Stimulated activated CD4-positive, alpha-beta T cell treated with anti-CD3 and anti-CD28 coated beads, Interleukin-4, amount 100 ng/mL, for 48 hours (primary cell): ENCODE measurements around the gene ERC2.

ENCODE experiments used
- DNase-seq, 2 donors: peaks; one replicate each; pipeline ENCODE4 v3.0.0-alpha.2; 2020; ENCODE audit warnings: low read depth in 2 of 2

ERC2 gene

GRCh38 chr3:55716044-55716443 lies 752.2 kb downstream of the ERC2 start:
- DNase-seq, result no peak

GRCh38 chr3:55714057-55714456 lies 754.2 kb downstream of the ERC2 start:
- no peak for DNase-seq

GRCh38 chr3:55711646-55712045 lies 756.6 kb downstream of the ERC2 start:
- DNase-seq, result no peak

GRCh38 chr3:55709411-55710012 lies 758.8 kb downstream of the ERC2 start:
- no peak for DNase-seq

- no peak for DNase-seq
Measured at GRCh38 chr3:55708921-55709320, 759.3 kb downstream of the ERC2 start.

GRCh38 chr3:55708242-55708641 lies 760.0 kb downstream of the ERC2 start:
- DNase-seq, result no peak

GRCh38 chr3:55704521-55704920 lies 763.7 kb downstream of the ERC2 start:
- no peak for DNase-seq

- no peak for DNase-seq
Measured at GRCh38 chr3:55702822-55703221, 765.4 kb downstream of the ERC2 start.

- DNase-seq, result no peak
Measured at GRCh38 chr3:55701997-55702396, 766.3 kb downstream of the ERC2 start.

- no peak for DNase-seq
Measured at GRCh38 chr3:55698831-55699230, 769.4 kb downstream of the ERC2 start.

- no peak for DNase-seq
Measured at GRCh38 chr3:55697177-55697865, 770.9 kb downstream of the ERC2 start.

GRCh38 chr3:55692957-55693558 lies 775.2 kb downstream of the ERC2 start:
- DNase-seq, result no peak

- no peak for DNase-seq
Measured at GRCh38 chr3:55692295-55692956, 775.8 kb downstream of the ERC2 start.

- no peak for DNase-seq
Measured at GRCh38 chr3:55691141-55691540, 777.1 kb downstream of the ERC2 start.

GRCh38 chr3:55690726-55691125 lies 777.5 kb downstream of the ERC2 start:
- DNase-seq, result no peak

GRCh38 chr3:55690177-55690576 lies 778.1 kb downstream of the ERC2 start:
- DNase-seq, result no peak

- no peak for DNase-seq
Measured at GRCh38 chr3:55688154-55688553, 780.1 kb downstream of the ERC2 start.

- no peak for DNase-seq
Measured at GRCh38 chr3:55687526-55687925, 780.7 kb downstream of the ERC2 start.

GRCh38 chr3:55686426-55687254 lies 781.6 kb downstream of the ERC2 start:
- DNase-seq, result no peak

GRCh38 chr3:55683666-55684270 lies 784.5 kb downstream of the ERC2 start:
- no peak for DNase-seq

GRCh38 chr3:55682461-55682860 lies 785.8 kb downstream of the ERC2 start:
- DNase-seq, result no peak
